ENCODE results near the gene ADAM30. TPM values are rescaled to one million over a fixed set of nuclear protein-coding genes. Genes with fewer than 3 reads are reported as not detected.
A peak's percentile ranks its signal among the peaks of the same experiment; 100 is the strongest.

The ADAM30 gene
- polyA plus RNA-seq, 6 donors from 2014 or later, result not detected

DNA sequence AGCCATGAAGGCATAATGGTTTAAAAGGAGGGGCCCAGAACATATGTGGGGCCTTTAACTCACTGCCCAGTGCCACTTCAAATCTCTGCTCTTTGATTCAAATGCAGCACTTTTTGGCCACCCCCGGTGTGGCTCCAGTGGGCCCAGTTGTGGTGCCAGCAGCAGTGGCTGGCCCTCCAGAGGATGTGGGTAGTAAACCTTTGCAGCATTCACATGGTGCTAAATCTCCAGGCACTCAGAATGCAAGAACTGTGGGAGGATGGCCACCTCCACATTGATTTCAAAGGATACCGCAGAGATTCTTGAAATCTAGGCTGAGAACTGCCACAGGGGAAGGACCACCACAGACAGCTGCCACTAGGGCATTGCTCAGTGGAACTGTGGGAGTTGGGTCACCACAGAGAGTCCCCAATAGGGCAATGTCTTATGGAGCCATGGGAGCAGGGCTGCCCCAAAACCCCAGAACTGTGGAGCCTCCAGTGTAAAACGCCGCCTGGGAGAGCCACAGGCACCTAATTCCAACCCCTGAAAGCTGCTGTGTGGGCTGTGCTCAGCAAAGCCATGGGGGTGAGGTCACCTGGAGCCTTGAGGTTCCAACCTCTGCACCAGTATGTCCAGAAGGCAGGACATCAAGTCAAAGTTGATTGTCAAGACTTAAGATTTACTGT, 6.6 kb upstream of the ADAM30 start:
- ATAC-seq (ENCODE audit: low read depth in 2 of 2), result no peak
- Mint-ChIP-seq H3K27ac (no peak overlapping the region), H3K27me3 (peaks cover 8 to 26% (median 12%) of the 10 kb centered on the region in 3 donors), H3K4me3 (no peak overlapping the region), H3K9me3 (peaks cover 4 to 27% (median 16%) of the 10 kb centered on the region in 7 donors), H3K36me3 (peaks cover 0 to 12% of the 10 kb centered on the region in 2 donors), H3K4me1 (no peaks in the 10 kb centered on the region)
- DNase-seq, result no peak

- no peak for ATAC-seq (ENCODE audit: low read depth in 2 of 2)
- no peak for DNase-seq
- Mint-ChIP-seq H3K27ac (no peak overlapping the region), H3K36me3 (no peaks in the 10 kb centered on the region), H3K4me1 (no peaks in the 10 kb centered on the region), H3K9me3 (peaks cover 0 to 5% (median 0%) of the 10 kb centered on the region in 7 donors), H3K4me3 (no peak overlapping the region), H3K27me3 (peaks cover 13 to 22% (median 16%) of the 10 kb centered on the region in 3 donors)
These were observed 2.8 kb upstream of the ADAM30 start for GRCh38 chr1:119898981-119899720.

DNA sequence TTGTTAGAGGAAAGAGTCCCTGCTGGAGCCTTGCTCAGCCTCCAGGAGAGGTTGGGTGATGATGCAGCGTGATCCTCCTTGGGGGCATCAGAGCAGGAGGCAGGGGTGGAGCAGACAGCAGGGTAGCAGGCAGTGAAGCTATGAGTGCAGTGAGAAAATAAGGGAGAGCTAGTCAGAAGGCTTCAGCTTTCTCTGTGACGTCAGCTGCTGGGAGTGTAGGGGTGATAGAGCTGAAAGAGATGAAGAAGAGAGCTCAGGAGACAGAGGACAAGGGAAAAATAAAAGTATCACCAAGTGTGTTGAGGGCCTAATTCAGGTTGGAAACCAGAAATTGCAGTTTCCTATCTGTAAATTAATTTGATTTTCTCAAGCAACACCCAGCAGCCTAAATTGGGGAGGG, 2.2 kb upstream of the ADAM30 start:
- Mint-ChIP-seq H3K36me3 (no peaks in the 10 kb centered on the region), H3K27me3 (peaks cover 13 to 18% (median 16%) of the 10 kb centered on the region in 3 donors), H3K9me3 (peaks cover 0 to 2% (median 0%) of the 10 kb centered on the region in 7 donors), H3K4me3 (no peak overlapping the region), H3K4me1 (no peaks in the 10 kb centered on the region), H3K27ac (no peak overlapping the region)
- no peak for DNase-seq
- ATAC-seq (ENCODE audit: low read depth in 2 of 2), result no peak

- no peak overlapping the region for H3K4me3 Mint-ChIP-seq
- no peaks in the 10 kb centered on the region for H3K4me1 Mint-ChIP-seq
- no peaks in the 10 kb centered on the region for H3K36me3 Mint-ChIP-seq
- H3K27ac Mint-ChIP-seq, result no peak overlapping the region
- H3K9me3 Mint-ChIP-seq, result no peaks in the 10 kb centered on the region
- ATAC-seq (ENCODE audit: low read depth in 2 of 2) (no peak), DNase-seq (no peak)
- peaks cover 8 to 21% (median 8%) of the 10 kb centered on the region in 3 donors for H3K27me3 Mint-ChIP-seq
These were observed 1.2 kb downstream of the ADAM30 start for GRCh38 chr1:119895102-119895501.

DNA sequence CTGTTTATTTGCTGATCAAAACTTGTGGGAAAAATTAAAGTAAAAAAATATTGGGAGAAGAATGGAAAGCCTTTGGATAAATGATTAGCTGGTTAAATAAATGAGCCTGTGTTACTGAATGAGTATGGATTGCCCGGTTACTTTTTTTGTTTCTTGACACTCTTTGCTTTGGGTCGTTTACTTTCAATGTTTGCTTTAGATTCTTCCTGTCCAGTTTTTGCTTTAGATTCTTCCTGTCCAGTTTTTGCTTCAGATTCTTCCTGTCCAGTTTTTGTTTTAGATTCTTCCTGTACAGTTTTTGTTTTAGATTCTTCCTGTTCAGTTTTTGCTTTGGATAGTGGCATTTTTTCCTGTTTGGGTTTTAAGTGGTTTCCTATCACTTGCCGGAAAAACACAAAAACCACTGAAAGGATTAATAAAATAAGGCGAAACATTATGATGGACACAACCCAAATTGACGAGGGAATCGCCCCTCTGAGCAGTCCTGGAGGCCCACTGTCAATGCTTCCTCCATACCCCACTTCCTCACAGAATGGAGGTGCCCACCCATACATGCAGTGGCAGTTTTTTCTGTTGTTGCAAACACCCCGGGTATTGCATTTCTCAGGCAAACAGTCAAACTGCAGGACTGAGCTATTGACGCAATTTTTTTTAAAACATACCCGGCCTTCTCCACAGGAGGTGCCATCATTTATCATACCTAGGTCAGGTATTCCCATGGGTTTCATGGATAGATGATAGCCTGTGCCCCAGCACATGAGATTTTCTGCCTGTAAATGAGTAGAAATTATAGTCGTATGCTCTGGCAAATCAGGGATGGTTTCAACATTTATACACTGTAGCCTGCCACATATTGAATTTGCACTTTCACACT, 2.3 kb downstream of the ADAM30 start:
- Mint-ChIP-seq H3K27ac (no peak overlapping the region), H3K36me3 (no peaks in the 10 kb centered on the region), H3K4me1 (no peaks in the 10 kb centered on the region), H3K9me3 (peaks cover 0 to 6% (median under 1%) of the 10 kb centered on the region in 7 donors), H3K27me3 (peaks cover 8 to 22% (median 16%) of the 10 kb centered on the region in 3 donors), H3K4me3 (no peak overlapping the region)
- ATAC-seq (ENCODE audit: low read depth in 2 of 2) (no peak), DNase-seq (no peak)

DNA sequence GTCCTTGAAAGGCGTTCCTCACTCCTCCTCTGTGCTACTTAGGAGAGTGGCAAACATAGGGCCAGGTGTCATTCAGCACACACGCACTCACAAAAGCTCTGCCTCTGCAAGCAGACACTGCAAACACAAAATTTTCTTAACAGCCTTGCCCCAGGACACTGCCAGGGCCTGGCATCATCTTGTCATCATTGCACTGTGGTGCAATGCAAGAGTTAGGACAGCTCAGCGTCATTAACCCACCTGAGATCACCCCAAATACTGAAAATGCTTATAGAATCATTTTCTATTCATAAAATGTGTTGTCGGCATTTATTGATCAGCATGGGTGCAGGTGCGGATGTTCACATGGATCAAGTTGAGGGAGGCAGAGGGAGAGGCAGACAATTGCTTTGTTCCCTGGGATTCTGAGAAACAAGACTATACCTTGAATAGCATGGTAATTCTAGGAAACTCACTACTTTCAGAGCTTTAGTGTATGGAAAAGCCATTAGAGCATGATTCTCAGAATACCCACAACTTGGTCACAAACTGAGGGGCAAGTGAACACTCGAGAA, 3.0 kb downstream of the ADAM30 start:
- no peak for DNase-seq
- peaks cover 15 to 26% (median 16%) of the 10 kb centered on the region in 3 donors for H3K27me3 Mint-ChIP-seq
- no peak overlapping the region for H3K4me3 Mint-ChIP-seq
- no peaks in the 10 kb centered on the region for H3K4me1 Mint-ChIP-seq
- no peak overlapping the region for H3K27ac Mint-ChIP-seq
- H3K9me3 Mint-ChIP-seq, result peaks cover 5 to 13% (median 7%) of the 10 kb centered on the region in 7 donors
- ATAC-seq (ENCODE audit: low read depth in 2 of 2), result no peak
- H3K36me3 Mint-ChIP-seq, result peaks cover 0 to 7% of the 10 kb centered on the region in 2 donors

DNA sequence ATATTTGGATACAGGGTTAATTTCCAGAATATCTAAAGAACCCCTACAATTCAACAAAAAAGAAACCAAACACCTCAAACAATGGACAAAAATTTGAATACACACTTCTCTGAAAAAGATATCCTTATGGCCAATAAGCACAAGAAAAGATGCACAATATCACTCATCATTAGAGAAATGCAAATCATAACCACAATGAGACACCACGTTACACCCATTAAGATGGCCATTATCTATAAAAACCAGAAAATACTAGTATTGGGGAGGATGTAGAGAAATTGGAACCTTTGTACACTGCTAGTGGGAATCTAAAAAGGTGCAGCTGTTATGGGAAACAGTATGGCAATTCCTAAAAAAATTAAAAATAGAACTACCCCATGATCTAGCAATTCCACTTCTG, 4.9 kb downstream of the ADAM30 start:
- Mint-ChIP-seq H3K4me3 (no peak overlapping the region), H3K27ac (no peak overlapping the region), H3K36me3 (peaks cover 0 to 15% of the 10 kb centered on the region in 2 donors), H3K27me3 (peaks cover 16 to 24% (median 17%) of the 10 kb centered on the region in 3 donors), H3K4me1 (no peaks in the 10 kb centered on the region), H3K9me3 (peaks cover 6 to 25% (median 11%) of the 10 kb centered on the region in 7 donors)
- DNase-seq (no peak), ATAC-seq (ENCODE audit: low read depth in 2 of 2) (no peak)

GRCh38 chr1:119888476-119888875, 7.8 kb downstream of the ADAM30 start:
- H3K9me3 Mint-ChIP-seq, result peaks cover 6 to 25% (median 11%) of the 10 kb centered on the region in 7 donors
- H3K27ac Mint-ChIP-seq, result no peak overlapping the region
- ATAC-seq (ENCODE audit: low read depth in 2 of 2), result no peak
- no peak for DNase-seq
- no peaks in the 10 kb centered on the region for H3K4me1 Mint-ChIP-seq
- peaks cover 20 to 23% (median 22%) of the 10 kb centered on the region in 3 donors for H3K27me3 Mint-ChIP-seq
- H3K36me3 Mint-ChIP-seq, result peaks cover 0 to 15% of the 10 kb centered on the region in 2 donors
- no peak overlapping the region for H3K4me3 Mint-ChIP-seq

GRCh38 chr1:119887427-119887826, 8.9 kb downstream of the ADAM30 start:
- no peak for ATAC-seq (ENCODE audit: low read depth in 2 of 2)
- Mint-ChIP-seq H3K4me3 (no peak overlapping the region), H3K4me1 (no peaks in the 10 kb centered on the region), H3K9me3 (peaks cover 6 to 25% (median 11%) of the 10 kb centered on the region in 7 donors), H3K36me3 (peaks cover 0 to 15% of the 10 kb centered on the region in 2 donors), H3K27me3 (peaks cover 18 to 22% (median 20%) of the 10 kb centered on the region in 3 donors), H3K27ac (no peak overlapping the region)
- no peak for DNase-seq

DNA sequence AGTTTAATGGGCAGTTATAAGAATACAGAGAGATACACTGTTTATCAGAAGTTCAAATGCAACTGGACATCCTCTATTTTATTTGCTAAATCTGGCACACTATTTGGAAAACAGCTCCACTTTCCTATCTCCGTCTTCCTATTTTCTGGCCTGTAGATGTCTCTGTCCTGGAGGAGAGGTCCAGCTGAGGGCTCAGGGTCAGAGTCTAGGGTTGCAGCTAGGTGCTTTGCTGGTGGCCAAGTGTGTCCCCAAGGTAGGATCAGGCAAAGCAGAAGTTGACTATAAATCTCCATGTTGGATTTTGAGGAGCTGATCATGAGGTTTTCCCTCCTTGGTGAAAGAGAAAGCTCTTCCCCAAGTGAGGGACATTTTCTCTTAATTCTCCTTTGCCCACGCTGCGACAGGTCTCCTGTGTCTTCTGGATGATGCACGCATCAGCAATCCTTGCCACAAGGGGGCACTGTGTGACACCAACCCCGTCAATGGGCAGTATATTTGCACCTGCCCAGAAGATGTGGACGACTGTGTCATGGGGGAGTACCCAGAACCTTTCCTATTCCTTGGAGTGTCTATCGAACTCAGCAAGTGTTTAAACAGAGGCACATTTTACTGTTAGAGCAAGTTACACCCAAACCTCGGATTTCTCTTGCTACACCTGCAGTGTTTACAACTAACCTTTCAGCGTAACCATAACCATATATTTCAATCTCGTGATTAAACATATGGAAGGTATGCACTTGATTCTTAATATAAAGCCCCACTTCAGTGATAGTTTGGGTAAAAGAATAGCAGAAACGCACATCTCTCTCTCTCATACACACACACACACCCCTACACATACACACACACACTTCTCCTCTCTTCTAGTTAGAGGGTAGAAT, 10.2 kb downstream of the ADAM30 start:
- H3K9me3 Mint-ChIP-seq, result peaks cover 6 to 25% (median 11%) of the 10 kb centered on the region in 7 donors
- H3K27ac Mint-ChIP-seq, result peak overlapping the region in 1 of 6 donors; percentile 72
- peaks cover 11 to 22% (median 21%) of the 10 kb centered on the region in 3 donors for H3K27me3 Mint-ChIP-seq
- H3K4me3 Mint-ChIP-seq, result no peak overlapping the region
- ATAC-seq (ENCODE audit: low read depth in 2 of 2), result peak; percentile 41 to 44
- no peaks in the 10 kb centered on the region for H3K4me1 Mint-ChIP-seq
- peaks cover 0 to 15% of the 10 kb centered on the region in 2 donors for H3K36me3 Mint-ChIP-seq
- peak; percentile 8 for DNase-seq

GRCh38 chr1:119884711-119885110, 11.6 kb downstream of the ADAM30 start:
- H3K27ac Mint-ChIP-seq, result no peak overlapping the region
- peaks cover 6 to 25% (median 11%) of the 10 kb centered on the region in 7 donors for H3K9me3 Mint-ChIP-seq
- ATAC-seq (ENCODE audit: low read depth in 2 of 2), result no peak

GRCh38 chr1:119883826-119884225, 12.5 kb downstream of the ADAM30 start:
- Mint-ChIP-seq H3K4me1 (no peaks in the 10 kb centered on the region), H3K9me3 (peaks cover 6 to 17% (median 8%) of the 10 kb centered on the region in 7 donors), H3K4me3 (no peak overlapping the region), H3K27ac (no peak overlapping the region), H3K27me3 (peaks cover 13 to 33% (median 26%) of the 10 kb centered on the region in 3 donors), H3K36me3 (peaks cover 0 to 13% of the 10 kb centered on the region in 2 donors)
- no peak for DNase-seq
- no peak for ATAC-seq (ENCODE audit: low read depth in 2 of 2)

More at GRCh38 chr1:119884711-119885110, 11.6 kb downstream of the ADAM30 start:
- peaks cover 0 to 15% of the 10 kb centered on the region in 2 donors for H3K36me3 Mint-ChIP-seq
- no peak for DNase-seq
- peaks cover 16 to 34% (median 27%) of the 10 kb centered on the region in 3 donors for H3K27me3 Mint-ChIP-seq
- no peaks in the 10 kb centered on the region for H3K4me1 Mint-ChIP-seq
- H3K4me3 Mint-ChIP-seq, result no peak overlapping the region
